Measurements from ENCODE around the gene PGBD1.

PGBD1 gene, protein sequence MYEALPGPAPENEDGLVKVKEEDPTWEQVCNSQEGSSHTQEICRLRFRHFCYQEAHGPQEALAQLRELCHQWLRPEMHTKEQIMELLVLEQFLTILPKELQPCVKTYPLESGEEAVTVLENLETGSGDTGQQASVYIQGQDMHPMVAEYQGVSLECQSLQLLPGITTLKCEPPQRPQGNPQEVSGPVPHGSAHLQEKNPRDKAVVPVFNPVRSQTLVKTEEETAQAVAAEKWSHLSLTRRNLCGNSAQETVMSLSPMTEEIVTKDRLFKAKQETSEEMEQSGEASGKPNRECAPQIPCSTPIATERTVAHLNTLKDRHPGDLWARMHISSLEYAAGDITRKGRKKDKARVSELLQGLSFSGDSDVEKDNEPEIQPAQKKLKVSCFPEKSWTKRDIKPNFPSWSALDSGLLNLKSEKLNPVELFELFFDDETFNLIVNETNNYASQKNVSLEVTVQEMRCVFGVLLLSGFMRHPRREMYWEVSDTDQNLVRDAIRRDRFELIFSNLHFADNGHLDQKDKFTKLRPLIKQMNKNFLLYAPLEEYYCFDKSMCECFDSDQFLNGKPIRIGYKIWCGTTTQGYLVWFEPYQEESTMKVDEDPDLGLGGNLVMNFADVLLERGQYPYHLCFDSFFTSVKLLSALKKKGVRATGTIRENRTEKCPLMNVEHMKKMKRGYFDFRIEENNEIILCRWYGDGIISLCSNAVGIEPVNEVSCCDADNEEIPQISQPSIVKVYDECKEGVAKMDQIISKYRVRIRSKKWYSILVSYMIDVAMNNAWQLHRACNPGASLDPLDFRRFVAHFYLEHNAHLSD

DNA sequence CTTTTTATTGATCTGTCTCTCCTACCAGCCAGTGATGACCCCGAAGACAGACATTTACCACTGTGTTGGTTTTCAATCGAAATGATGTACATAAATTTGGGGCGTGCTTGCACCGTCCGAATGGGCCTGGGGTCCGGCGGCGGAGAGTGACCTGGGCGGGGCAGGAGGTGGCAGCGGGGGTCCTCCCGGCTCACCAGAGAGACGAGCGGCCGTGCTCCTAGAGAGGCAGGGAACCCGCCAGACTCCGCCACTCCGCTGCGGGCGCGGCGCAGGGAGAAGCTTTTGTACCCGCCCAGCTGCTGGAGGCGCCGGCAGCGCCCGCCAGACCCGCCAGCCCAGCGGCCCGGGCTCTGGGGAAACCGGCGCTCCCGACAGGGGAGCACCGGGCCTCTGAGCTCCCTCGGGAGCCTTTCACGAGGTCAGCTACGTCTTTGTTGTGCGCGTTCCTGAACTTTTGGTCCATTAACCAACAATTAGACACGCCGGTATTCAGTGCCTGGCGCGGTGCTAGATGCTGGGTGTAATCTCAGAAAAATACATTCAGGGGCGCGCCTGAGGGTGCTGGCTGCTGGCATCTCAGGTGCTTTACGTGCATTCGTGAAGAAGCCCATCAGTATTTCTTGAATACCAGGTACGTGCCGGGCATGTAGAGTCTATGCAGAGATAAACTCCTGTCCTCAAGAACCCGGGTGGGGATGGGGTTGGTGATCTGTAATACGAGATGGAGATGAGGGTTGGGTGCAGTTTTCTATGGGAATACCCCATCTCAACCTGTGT, at the start of gene PGBD1:
Gene PGBD1 (plus strand): TSS at position 285 of the 777 bp plus-strand sequence. CDS start 2,242 bp downstream, outside the sequence.
- DNase-seq (ENCODE audit: low read depth in 3 of 3, low spot score in 1 of 3): peak in 1 of 3 donors; percentile 35

DNA sequence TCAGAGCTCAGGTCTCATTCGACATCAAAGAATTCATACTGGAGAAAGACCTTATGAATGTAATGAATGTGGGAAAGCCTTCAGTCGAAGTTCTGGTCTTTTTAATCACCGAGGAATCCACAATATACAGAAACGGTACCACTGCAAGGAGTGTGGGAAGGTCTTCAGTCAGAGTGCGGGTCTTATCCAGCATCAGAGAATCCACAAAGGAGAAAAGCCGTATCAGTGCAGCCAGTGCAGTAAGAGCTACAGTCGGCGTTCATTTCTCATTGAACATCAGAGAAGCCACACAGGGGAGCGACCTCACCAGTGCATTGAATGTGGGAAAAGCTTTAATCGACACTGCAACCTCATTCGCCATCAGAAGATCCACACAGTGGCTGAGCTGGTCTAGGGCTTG, 48.6 kb upstream of the PGBD1 start:
- DNase-seq (ENCODE audit: low read depth in 3 of 3, low spot score in 1 of 3): no peak

GRCh38 chr6:28235912-28236452, 45.4 kb upstream of the PGBD1 start:
- no peak for DNase-seq (ENCODE audit: low read depth in 3 of 3, low spot score in 1 of 3)

GRCh38 chr6:28239636-28240035, 41.7 kb upstream of the PGBD1 start:
- no peak for DNase-seq (ENCODE audit: low read depth in 3 of 3, low spot score in 1 of 3)

- no peak for DNase-seq (ENCODE audit: low read depth in 3 of 3, low spot score in 1 of 3)
Observed at GRCh38 chr6:28240471-28240870, 40.9 kb upstream of the PGBD1 start.

- no peak for DNase-seq (ENCODE audit: low read depth in 3 of 3, low spot score in 1 of 3)
Observed at GRCh38 chr6:28243946-28244345, 37.4 kb upstream of the PGBD1 start.

GRCh38 chr6:28245206-28245941, 36.0 kb upstream of the PGBD1 start:
- no peak for DNase-seq (ENCODE audit: low read depth in 3 of 3, low spot score in 1 of 3)

- DNase-seq (ENCODE audit: low read depth in 3 of 3, low spot score in 1 of 3): no peak
Observed at GRCh38 chr6:28248916-28249315, 32.5 kb upstream of the PGBD1 start.

DNA sequence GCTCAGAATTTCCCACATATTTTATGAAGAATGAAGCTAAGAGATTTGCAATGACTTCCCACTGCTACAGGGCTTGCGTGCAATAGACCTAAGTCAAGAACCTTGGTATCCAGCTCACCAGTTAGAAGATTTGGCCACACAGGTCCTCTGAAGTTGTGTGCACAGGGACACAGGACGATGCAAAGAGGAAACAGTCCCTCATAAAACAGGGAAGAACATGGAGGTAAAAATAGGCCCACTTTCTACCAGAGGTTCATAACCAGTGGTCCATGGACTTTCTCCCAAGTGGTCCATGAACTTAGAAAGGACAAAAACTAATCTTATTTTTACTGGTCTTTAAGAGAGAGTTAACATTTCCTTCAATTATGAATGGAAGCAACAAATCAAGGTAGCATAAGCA, 30.6 kb upstream of the PGBD1 start:
- DNase-seq (ENCODE audit: low read depth in 3 of 3, low spot score in 1 of 3): no peak

GRCh38 chr6:28251661-28252008, 29.7 kb upstream of the PGBD1 start:
- DNase-seq (ENCODE audit: low read depth in 3 of 3, low spot score in 1 of 3): no peak

DNA sequence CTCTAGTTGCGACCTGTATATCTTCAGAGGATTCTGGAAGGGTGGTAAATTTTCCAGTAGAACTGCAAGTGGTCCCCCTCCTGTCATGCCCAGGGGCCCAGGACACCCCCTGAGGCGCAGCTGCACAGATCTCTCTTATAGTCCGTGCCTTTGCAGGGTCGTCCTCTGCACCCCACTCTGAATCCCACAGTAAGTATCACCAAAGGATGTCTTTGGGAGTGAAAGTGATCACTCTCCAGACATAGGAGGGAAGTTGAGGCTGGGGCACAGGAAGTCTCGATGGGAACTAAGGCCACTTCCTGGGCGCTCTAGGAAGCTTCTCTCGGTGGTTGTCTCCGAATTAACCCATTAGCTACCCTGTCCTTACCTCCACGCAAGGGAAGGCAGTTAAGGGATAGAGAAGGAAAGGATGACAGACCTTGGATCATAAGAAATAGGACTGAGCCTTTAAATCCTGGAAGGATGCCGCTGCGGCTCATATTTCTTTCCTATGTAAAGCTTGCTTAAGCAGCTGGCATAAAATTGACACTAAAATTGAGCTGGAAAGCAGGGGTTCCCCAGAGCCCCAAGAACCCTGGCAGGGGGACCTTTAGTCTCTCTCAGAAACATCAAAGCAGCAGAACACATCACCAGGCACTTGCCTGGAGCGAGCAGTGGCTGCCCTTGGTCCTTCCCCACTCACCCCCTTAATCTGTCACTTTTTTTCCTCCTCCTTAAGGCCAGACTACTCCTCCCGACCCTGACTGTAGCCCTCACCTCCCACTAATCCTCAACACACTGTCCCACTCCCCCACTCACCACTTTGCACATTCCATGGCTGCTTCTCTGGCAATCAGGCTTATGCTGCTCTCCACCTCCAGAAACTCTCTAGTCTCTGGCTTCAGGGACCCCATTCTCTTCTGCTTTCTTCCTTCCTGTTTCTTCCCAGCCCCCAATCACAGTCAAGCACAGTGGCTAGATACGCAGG, 29.1 kb upstream of the PGBD1 start, which contains the start of gene ZKSCAN4:
Gene ZKSCAN4 (minus strand): TSS at position 261 of the 967 bp plus-strand sequence. CDS start 289 bp downstream, outside the sequence.
- DNase-seq (ENCODE audit: low read depth in 3 of 3, low spot score in 1 of 3): peak; percentile 54 to 60 (median 58)

GRCh38 chr6:28254121-28254519, 27.3 kb upstream of the PGBD1 start:
- DNase-seq (ENCODE audit: low read depth in 3 of 3, low spot score in 1 of 3): no peak

DNA sequence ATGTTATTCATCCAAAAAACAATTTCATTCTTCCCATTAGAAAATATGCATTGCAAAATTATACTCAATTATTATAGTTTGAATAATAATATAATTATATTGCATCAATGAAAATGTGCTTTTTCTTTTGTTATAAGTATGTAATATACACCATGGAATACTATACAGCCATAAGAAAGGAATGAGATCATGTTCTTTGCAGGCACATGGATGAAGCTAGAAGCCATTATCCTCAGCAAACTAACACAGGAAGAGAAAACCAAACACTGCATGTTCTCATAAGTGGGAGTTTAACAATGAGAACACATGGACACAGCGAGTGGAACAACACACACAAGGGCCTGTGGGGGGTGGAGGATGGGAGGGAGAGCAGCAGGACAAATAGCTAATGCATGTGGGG, 24.3 kb upstream of the PGBD1 start:
- DNase-seq (ENCODE audit: low read depth in 3 of 3, low spot score in 1 of 3): no peak

GRCh38 chr6:28258877-28259777, 22.2 kb upstream of the PGBD1 start, which contains the start of gene NKAPL:
TSS of gene NKAPL (plus strand) at chr6:28259297. CDS start at chr6:28259372, 75 bp downstream.
- DNase-seq (ENCODE audit: low read depth in 3 of 3, low spot score in 1 of 3): peak in 2 of 3 donors; percentile 24 to 37

DNA sequence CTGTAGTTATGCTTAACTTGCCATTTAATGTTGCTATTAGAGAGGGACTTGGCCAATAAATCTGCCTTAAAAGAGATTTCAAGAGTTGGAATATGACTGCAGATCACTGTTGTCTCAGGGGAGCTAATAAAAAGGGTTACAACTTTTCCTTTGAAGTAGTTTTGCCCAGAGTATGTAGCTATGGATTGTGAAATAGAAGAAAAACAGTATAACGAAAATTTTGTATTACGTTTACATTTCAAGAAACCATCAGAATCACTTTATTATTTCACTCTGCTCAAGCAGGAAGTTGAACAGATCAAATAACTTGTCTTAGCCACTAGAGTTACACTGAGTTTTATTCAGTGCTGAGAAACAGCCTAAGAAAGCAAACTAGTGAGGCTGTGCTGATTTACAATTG, 17.4 kb upstream of the PGBD1 start:
- no peak for DNase-seq (ENCODE audit: low read depth in 3 of 3, low spot score in 1 of 3)

- DNase-seq (ENCODE audit: low read depth in 3 of 3, low spot score in 1 of 3): no peak
Observed at GRCh38 chr6:28264834-28265401, 16.5 kb upstream of the PGBD1 start.

DNA sequence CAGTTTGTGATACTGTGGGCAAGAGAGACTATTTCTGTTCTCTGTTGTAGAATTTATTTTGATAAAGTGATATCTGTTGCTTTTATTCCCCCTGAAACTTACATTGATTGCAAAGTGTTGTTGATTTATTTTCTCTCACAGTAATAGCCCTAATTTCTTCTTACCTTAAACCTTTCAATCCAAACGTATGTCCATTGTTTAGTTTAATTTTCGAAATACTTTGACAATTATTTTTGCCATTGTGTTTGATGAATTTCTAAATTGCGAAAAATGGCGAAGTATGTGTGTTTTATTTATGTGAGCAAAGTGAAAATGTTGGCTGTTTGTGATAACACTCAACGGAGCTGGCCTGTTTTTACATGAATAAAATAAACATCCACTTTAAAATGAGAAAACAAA, 14.8 kb upstream of the PGBD1 start:
- DNase-seq (ENCODE audit: low read depth in 3 of 3, low spot score in 1 of 3): no peak

Data from stimulated activated CD4-positive, alpha-beta T cell treated with anti-CD3 and anti-CD28 coated beads, TNF-alpha, amount 100 ng/mL, for 1 hour (primary cell).